GM19395 (cell line): ENCODE results near the gene UBE2L3.
"Not testable (repeated sequence)": the region's sequence is repeated elsewhere in the genome, so short reads cannot be mapped to it uniquely, and the experiment has no call there.

Source experiments
- ATAC-seq: cut with Tn5 transposase; IDR thresholded peaks from one replicate; pipeline ENCODE4 v1.9.1; 2021; ENCODE audit warnings: mild to moderate bottlenecking, moderate library complexity; ENCODE audit not compliant: unreplicated experiment

The UBE2L3 gene

GRCh38 chr22:21626073-21626734 lies 58.7 kb downstream of the UBE2L3 start:
- no peak for ATAC-seq

- ATAC-seq, result no peak
These were observed 59.4 kb downstream of the UBE2L3 start for GRCh38 chr22:21626735-21627469.

- ATAC-seq, result no peak
These were observed 61.1 kb downstream of the UBE2L3 start for GRCh38 chr22:21628386-21629254.

- ATAC-seq, result peak; percentile 83
These were observed 62.0 kb downstream of the UBE2L3 start, which contains the start of gene YDJC for GRCh38 chr22:21629255-21630149. Gene YDJC (minus strand): TSS chr22:21630022. CDS start chr22:21630014, 8 bp downstream.

- no peak for ATAC-seq
These were observed 63.5 kb downstream of the UBE2L3 start for GRCh38 chr22:21631025-21631424.

- ATAC-seq, result no peak
These were observed 64.9 kb downstream of the UBE2L3 start, which contains the start of gene CCDC116 for GRCh38 chr22:21632237-21632895. Gene CCDC116 (plus strand): TSS chr22:21632760. CDS start chr22:21633182, 422 bp downstream.

- no peak for ATAC-seq
These were observed 65.4 kb downstream of the UBE2L3 start for GRCh38 chr22:21632931-21633330.

- no peak for ATAC-seq
These were observed 66.0 kb downstream of the UBE2L3 start for GRCh38 chr22:21633481-21633880.

- ATAC-seq, result no peak
These were observed 66.6 kb downstream of the UBE2L3 start for GRCh38 chr22:21634081-21634480.

GRCh38 chr22:21634844-21635243 lies 67.3 kb downstream of the UBE2L3 start:
- no peak for ATAC-seq

- no peak for ATAC-seq
These were observed 68.4 kb downstream of the UBE2L3 start for GRCh38 chr22:21635771-21636510.

- no peak for ATAC-seq
These were observed 69.2 kb downstream of the UBE2L3 start for GRCh38 chr22:21636629-21637218.

GRCh38 chr22:21637450-21637849 lies 69.9 kb downstream of the UBE2L3 start:
- ATAC-seq, result not testable (repeated sequence)

GRCh38 chr22:21639359-21639758 lies 71.8 kb downstream of the UBE2L3 start:
- no peak for ATAC-seq

GRCh38 chr22:21640810-21641209 lies 73.3 kb downstream of the UBE2L3 start:
- no peak for ATAC-seq

GRCh38 chr22:21641417-21641788 lies 73.9 kb downstream of the UBE2L3 start:
- peak; percentile 11 for ATAC-seq

- peak; percentile 90 for ATAC-seq
These were observed 74.5 kb downstream of the UBE2L3 start, which contains the start of gene SDF2L1 for GRCh38 chr22:21641789-21642583. Gene SDF2L1 (plus strand): TSS chr22:21642302. CDS start chr22:21642337, 35 bp downstream.
